ENCODE data around the gene RIMBP2.

The RIMBP2 gene

DNA sequence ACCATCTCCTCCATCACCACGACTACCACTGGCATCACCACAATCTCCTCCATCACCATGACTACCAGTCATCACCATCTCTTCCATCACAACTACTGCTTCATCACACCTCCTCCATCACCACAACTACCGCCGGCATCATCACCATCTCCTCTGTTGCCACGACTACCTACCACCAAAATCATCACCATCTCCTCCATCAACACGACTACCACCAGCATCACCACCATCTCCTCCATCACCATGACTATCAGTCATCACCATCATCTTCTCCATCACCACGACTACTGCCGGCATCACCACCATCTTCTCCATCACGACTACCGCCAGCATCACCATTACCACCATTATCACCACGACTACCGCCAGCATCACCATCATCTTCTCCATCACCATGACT, 89.5 kb downstream of the RIMBP2 start:
- TF ChIP-seq, protein P1, sequence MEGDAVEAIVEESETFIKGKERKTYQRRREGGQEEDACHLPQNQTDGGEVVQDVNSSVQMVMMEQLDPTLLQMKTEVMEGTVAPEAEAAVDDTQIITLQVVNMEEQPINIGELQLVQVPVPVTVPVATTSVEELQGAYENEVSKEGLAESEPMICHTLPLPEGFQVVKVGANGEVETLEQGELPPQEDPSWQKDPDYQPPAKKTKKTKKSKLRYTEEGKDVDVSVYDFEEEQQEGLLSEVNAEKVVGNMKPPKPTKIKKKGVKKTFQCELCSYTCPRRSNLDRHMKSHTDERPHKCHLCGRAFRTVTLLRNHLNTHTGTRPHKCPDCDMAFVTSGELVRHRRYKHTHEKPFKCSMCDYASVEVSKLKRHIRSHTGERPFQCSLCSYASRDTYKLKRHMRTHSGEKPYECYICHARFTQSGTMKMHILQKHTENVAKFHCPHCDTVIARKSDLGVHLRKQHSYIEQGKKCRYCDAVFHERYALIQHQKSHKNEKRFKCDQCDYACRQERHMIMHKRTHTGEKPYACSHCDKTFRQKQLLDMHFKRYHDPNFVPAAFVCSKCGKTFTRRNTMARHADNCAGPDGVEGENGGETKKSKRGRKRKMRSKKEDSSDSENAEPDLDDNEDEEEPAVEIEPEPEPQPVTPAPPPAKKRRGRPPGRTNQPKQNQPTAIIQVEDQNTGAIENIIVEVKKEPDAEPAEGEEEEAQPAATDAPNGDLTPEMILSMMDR (IDR thresholded peaks at IDR 0.05), result no peak

GRCh38 chr12:130625201-130625600, 90.9 kb downstream of the RIMBP2 start:
- TF ChIP-seq, protein P1 (IDR thresholded peaks at IDR 0.05), result no peak

DNA sequence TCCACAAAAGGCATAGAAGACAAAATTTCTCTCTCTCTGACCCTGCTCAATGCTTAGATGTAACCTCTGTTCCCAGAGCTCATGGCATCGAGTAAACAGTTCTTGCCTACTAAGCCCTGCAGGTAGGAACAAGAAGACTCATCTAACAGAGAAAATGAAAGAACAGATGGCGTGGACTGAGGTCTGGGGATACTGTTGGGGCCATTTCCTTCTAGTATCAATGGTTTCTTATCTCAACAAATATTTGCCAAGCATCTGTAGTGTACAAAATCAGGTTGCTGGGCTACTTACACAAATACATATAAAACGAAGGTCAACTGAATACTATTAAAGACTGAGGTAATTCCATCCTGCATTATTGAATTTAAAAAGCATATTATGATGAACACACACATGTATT, 93.3 kb downstream of the RIMBP2 start:
- TF ChIP-seq, protein P1 (IDR thresholded peaks at IDR 0.05), result no peak

- TF ChIP-seq, protein P1 (IDR thresholded peaks at IDR 0.05), result no peak
These were observed 94.3 kb downstream of the RIMBP2 start for GRCh38 chr12:130621696-130622298.

GRCh38 chr12:130620756-130621155, 95.3 kb downstream of the RIMBP2 start:
- TF ChIP-seq, protein P1 (IDR thresholded peaks at IDR 0.05), result no peak

- TF ChIP-seq, protein P1 (IDR thresholded peaks at IDR 0.05), result no peak
These were observed 95.8 kb downstream of the RIMBP2 start for GRCh38 chr12:130620281-130620680.

GRCh38 chr12:130619385-130620001, 96.6 kb downstream of the RIMBP2 start:
- TF ChIP-seq, protein P1 (IDR thresholded peaks at IDR 0.05), result no peak

All from LNCAP (cell line).